Stomach (tissue), 9 donors: ENCODE data around the gene CCDC186. TPM values are rescaled to one million over a fixed set of nuclear protein-coding genes. Genes with fewer than 3 reads are reported as not detected.

ENCODE experiments used
- DNase-seq, 2 donors: peaks; one replicate each; pipeline versions ENCODE4 v3.0.0 to v3.0.0-alpha.2; 2013 to 2019
- H3K27ac ChIP-seq, 5 donors: fragments of 200-600 bp in 4 of 5; sonication (generic) in 4 of 5; one replicate each; pipeline ENCODE4 v1.5.1; 2013 to 2019; ENCODE audit warnings: mild to moderate bottlenecking in 1 of 5, moderate library complexity in 1 of 5
- H3K27me3 ChIP-seq, 3 donors: fragments of 200-600 bp; sonication (generic); one replicate each; pipeline ENCODE4 v1.5.1; 2017 to 2019; ENCODE audit warnings: mixed run types in 1 of 3
- H3K36me3 ChIP-seq, 4 donors: fragments of 200-600 bp; sonication (generic); 1 replicate in 3 of 4; 2 replicates in 1 of 4; pipeline ENCODE4 v1.5.1; 2016 to 2019
- H3K4me1 ChIP-seq, 4 donors: fragments of 200-600 bp; sonication (generic); one replicate each; pipeline ENCODE4 v1.5.1; 2016 to 2019
- H3K4me3 ChIP-seq, 4 donors: fragments of 200-600 bp; sonication (generic) in 3 of 4; one replicate each; pipeline ENCODE4 v1.5.1; 2016 to 2019; ENCODE audit warnings: mild to moderate bottlenecking in 1 of 4
- H3K9me3 ChIP-seq, 4 donors: fragments of 200-600 bp; sonication (generic); one replicate each; pipeline ENCODE4 v1.5.1; 2016 to 2019
- CTCF ChIP-seq, 7 experiments: fragments of 450-650 bp in 4 of 7; fragments of 200-600 bp in 3 of 7; sonication (generic) in 3 of 7; IDR thresholded peaks; one replicate each; pipeline ENCODE4 v1.5.1; 2016 to 2019; ENCODE audit warnings: antibody characterized with exemption in 7 of 7, control low read depth in 2 of 7, mild to moderate bottlenecking in 1 of 7
- EP300 ChIP-seq: sonication (generic); formaldehyde crosslinking; IDR thresholded peaks from one replicate; pipeline ENCODE4 v1.6.1; 2017; ENCODE audit warnings: antibody characterized with exemption
- POLR2A ChIP-seq, 4 donors: fragments of 450-650 bp; IDR thresholded peaks; one replicate each; pipeline ENCODE4 v1.6.1; 2016; ENCODE audit warnings: antibody characterized with exemption in 4 of 4, control low read depth in 2 of 4, mild to moderate bottlenecking in 1 of 4, moderate library complexity in 1 of 4
- POLR2AphosphoS5 ChIP-seq, 3 donors: sonication (generic); formaldehyde crosslinking; IDR thresholded peaks; one replicate each; pipeline ENCODE4 v1.6.1; 2016; ENCODE audit warnings: antibody characterized with exemption in 3 of 3
- WGBS, 5 donors: extraction: QIAGEN DNeasy Blood & Tissue Kit in 3 of 5; methylation state at CpG; one replicate each; pipeline versions ENCODE4 v1.1.5 to v1.1.7; 2013 to 2018; 5-methylcytosine and 5-hydroxymethylcytosine counted together
- intact Hi-C: fragments of 100-400 bp; cut with DNase I; formaldehyde crosslinking; loops from one replicate; pipeline ENCODE4 v1.15.1; 2023; ENCODE audit warnings: low total_unique reads
- polyA plus RNA-seq, 3 donors: library from polyadenylated mRNA; stranded (reverse); fragments of 200-250 nt; gene quantifications; one replicate each; pipeline ENCODE4 v1.2.3, GENCODE V29; 2013
- total RNA-seq, 5 donors: library from RNA; depleted of rRNA; stranded (reverse); fragments of >200 nt; gene quantifications; one replicate each; pipeline versions ENCODE4 v1.1.0 to v1.2.3, GENCODE V29; 2014 to 2016
- donor health status: healthy with polysubstance abuse.
- donor health status: Bipolar disorder and iron deficiency.
- donor health status: healthy.

The CCDC186 gene
- total and polyA plus RNA-seq, 8 donors, result 4.7 to 74.5 (median 22.1) TPM

- no peaks in the 10 kb centered on the region for H3K36me3 ChIP-seq
- H3K27me3 ChIP-seq, result no peaks in the 10 kb centered on the region
- no peak for DNase-seq
- TF ChIP-seq POLR2A (IDR thresholded peaks at IDR 0.05) (no peak), EP300 (no peak), POLR2AphosphoS5 (IDR thresholded peaks at IDR 0.05) (no peak), CTCF (IDR thresholded peaks at IDR 0.05) (no peak)
- no peak overlapping the region for H3K27ac ChIP-seq
- no peaks in the 10 kb centered on the region for H3K9me3 ChIP-seq
- intact Hi-C loops, result no loop called here
- H3K4me1 ChIP-seq, result peaks cover 0 to 38% (median 15%) of the 10 kb centered on the region in 4 donors
- WGBS, 5 donors, result 84 to 100% (median 90%) methylated on average over 1 of the region's 1 CpG
- no peak overlapping the region for H3K4me3 ChIP-seq
These were observed 2.5 kb upstream of the CCDC186 start for GRCh38 chr10:114176511-114176910.

GRCh38 chr10:114175667-114176066 is 1.7 kb upstream of the CCDC186 start:
- WGBS, 5 donors, result 84 to 94% (median 90%) methylated on average over 1 of the region's 1 CpG
- no peak overlapping the region for H3K27ac ChIP-seq

GRCh38 chr10:114174695-114175188 is 739 bp upstream of the CCDC186 start:
- DNase-seq, result peak in 1 of 2 donors; percentile 64

More at GRCh38 chr10:114175667-114176066, 1.7 kb upstream of the CCDC186 start:
- peaks cover 0 to 46% (median 18%) of the 10 kb centered on the region in 4 donors for H3K4me1 ChIP-seq
- TF ChIP-seq POLR2A (IDR thresholded peaks at IDR 0.05) (no peak), CTCF (IDR thresholded peaks at IDR 0.05) (no peak), POLR2AphosphoS5 (IDR thresholded peaks at IDR 0.05) (no peak), EP300 (no peak)
- no peak for DNase-seq
- no peaks in the 10 kb centered on the region for H3K36me3 ChIP-seq
- no peaks in the 10 kb centered on the region for H3K27me3 ChIP-seq
- H3K4me3 ChIP-seq, result no peak overlapping the region
- no peaks in the 10 kb centered on the region for H3K9me3 ChIP-seq
- intact Hi-C loops, result no loop called here

GRCh38 chr10:114173603-114173920 is 441 bp downstream of the CCDC186 start:
- TF ChIP-seq EP300, result no peak
- Histone ChIP-seq H3K4me3 (peak overlapping the region; percentile 62 to 85 (median 81)), H3K27ac (peak overlapping the region; percentile 88 to 96 (median 93)), H3K36me3 (peaks cover 0 to 11% (median 0%) of the 10 kb centered on the region in 4 donors), H3K27me3 (no peaks in the 10 kb centered on the region), H3K4me1 (peaks cover 0 to 41% (median 18%) of the 10 kb centered on the region in 4 donors), H3K9me3 (peaks cover 0 to 4% (median 2%) of the 10 kb centered on the region in 4 donors)
- no peak for DNase-seq
- 0 to 1% (median 0%) methylated on average over 9 to 23 of the region's 23 CpGs for WGBS, 5 donors
- intact Hi-C loops, result no loop called here

More at GRCh38 chr10:114174695-114175188, 739 bp upstream of the CCDC186 start:
- Histone ChIP-seq H3K4me1 (peaks cover 0 to 52% (median 18%) of the 10 kb centered on the region in 4 donors), H3K9me3 (no peaks in the 10 kb centered on the region), H3K27me3 (no peaks in the 10 kb centered on the region), H3K4me3 (peak overlapping the region; percentile 62 to 85 (median 81)), H3K27ac (peak overlapping the region; percentile 88 to 96 (median 93)), H3K36me3 (peaks cover 0 to 2% (median 0%) of the 10 kb centered on the region in 4 donors)
- intact Hi-C loops, result no loop called here
- WGBS, 5 donors, result 1 to 2% (median 2%) methylated on average over 19 of the region's 19 CpGs
- no peak for TF ChIP-seq EP300
- TF ChIP-seq CTCF (IDR thresholded peaks at IDR 0.05), result no peak
- TF ChIP-seq POLR2A (IDR thresholded peaks at IDR 0.05), result no peak
- no peak for TF ChIP-seq POLR2AphosphoS5 (IDR thresholded peaks at IDR 0.05)
